Kidney epithelial cell (primary cell): ENCODE data around the gene TRIM48. TPM values are rescaled to one million over a fixed set of nuclear protein-coding genes. Genes with fewer than 3 reads are reported as not detected.
"Not testable (repeated sequence)": the region's sequence is repeated elsewhere in the genome, so short reads cannot be mapped to it uniquely, and the experiment has no call there.

Experiments used
- DNase-seq: peaks from one replicate; pipeline ENCODE4 v3.0.0-alpha.2; 2010; ENCODE audit warnings: low read depth
- H3K27me3 ChIP-seq: 2 replicates; pipeline ENCODE4 v1.6.0; 2011; ENCODE audit warnings: low read length; ENCODE audit not compliant: control insufficient read depth, insufficient read depth
- H3K36me3 ChIP-seq: 2 replicates; pipeline ENCODE4 v1.5.1; 2011; ENCODE audit warnings: low read length; ENCODE audit not compliant: control insufficient read depth, insufficient read depth
- H3K4me3 ChIP-seq: 2 replicates; pipeline ENCODE4 v1.5.1; 2011; ENCODE audit warnings: low read depth, mild to moderate bottlenecking, control low read depth, low read length
- CTCF ChIP-seq: IDR thresholded peaks from 2 replicates; pipeline ENCODE4 v1.5.1; 2011; ENCODE audit warnings: mild to moderate bottlenecking, moderate library complexity, low read length, control low read depth, inconsistent platforms; ENCODE audit not compliant: insufficient read depth, poor library complexity, severe bottlenecking
- total RNA-seq: library from RNA; depleted of rRNA; stranded (reverse); fragments of >200 nt; gene quantifications from 2 replicates; pipeline ENCODE4 v1.2.3, GENCODE V29; 2015

TRIM48 gene
- total RNA-seq: not detected in 2 replicates

- not testable (repeated sequence) for H3K36me3 ChIP-seq, H3K4me3 ChIP-seq, DNase-seq, H3K27me3 ChIP-seq
Measured at GRCh38 chr11:55261855-55262254, at the start of gene TRIM48. Gene TRIM48, plus strand, starts transcription at chr11:55262155. Its CDS starts 113 bp downstream, at chr11:55262268.

GRCh38 chr11:55238316-55238715 is 23.6 kb upstream of the TRIM48 start:
- not testable (repeated sequence) for H3K4me3 ChIP-seq, H3K27me3 ChIP-seq, DNase-seq, H3K36me3 ChIP-seq

- Histone ChIP-seq H3K4me3 (no peak overlapping the region), H3K36me3 (no peaks in the 10 kb centered on the region), H3K27me3 (no peaks in the 10 kb centered on the region)
- TF ChIP-seq CTCF: no peak
- DNase-seq: no peak
Measured at GRCh38 chr11:55263081-55263480, 1.1 kb downstream of the TRIM48 start.

Other genes starting within 250 kb of the TRIM48 start
- not detected in 2 replicates for gene OR4A16, start 81.0 kb downstream of the TRIM48 start, total RNA-seq
- gene OR4A15, start 105.8 kb downstream of the TRIM48 start, total RNA-seq: not detected in 2 replicates